ENCODE measurements around the gene IRAK2. TPM values are rescaled to one million over a fixed set of nuclear protein-coding genes. Genes with fewer than 3 reads are reported as not detected.
A peak's percentile ranks its signal among the peaks of the same experiment; 100 is the strongest.

The IRAK2 gene
- total RNA-seq, 1 donor from 2014 or later = 1.4 TPM

- Mint-ChIP-seq H3K36me3 (peaks cover 11% of the 10 kb centered on the region), H3K27ac (no peak overlapping the region), H3K9me3 (peaks cover 7% of the 10 kb centered on the region), H3K4me1 (ENCODE audit: unreplicated experiment) (peaks cover 16% of the 10 kb centered on the region), H3K4me3 (no peak overlapping the region), H3K27me3 (peaks cover 3% of the 10 kb centered on the region)
- no peak for DNase-seq (ENCODE audit: extremely low spot score, unreplicated experiment)
- no peak for TF ChIP-seq CTCF (conservative IDR thresholded peaks at IDR 0.05)
Observed at GRCh38 chr3:10245081-10245712, 80.5 kb downstream of the IRAK2 start.

GRCh38 chr3:10247679-10248183 is 83.0 kb downstream of the IRAK2 start:
- Mint-ChIP-seq H3K4me1 (ENCODE audit: unreplicated experiment) (peaks cover 30% of the 10 kb centered on the region), H3K36me3 (peaks cover 26% of the 10 kb centered on the region), H3K27ac (peak overlapping the region; percentile 93), H3K4me3 (peak overlapping the region; percentile 89), H3K9me3 (peaks cover 7% of the 10 kb centered on the region), H3K27me3 (peaks cover 3% of the 10 kb centered on the region)
- TF ChIP-seq CTCF (conservative IDR thresholded peaks at IDR 0.05) = no peak
- DNase-seq (ENCODE audit: extremely low spot score, unreplicated experiment) = no peak

DNA sequence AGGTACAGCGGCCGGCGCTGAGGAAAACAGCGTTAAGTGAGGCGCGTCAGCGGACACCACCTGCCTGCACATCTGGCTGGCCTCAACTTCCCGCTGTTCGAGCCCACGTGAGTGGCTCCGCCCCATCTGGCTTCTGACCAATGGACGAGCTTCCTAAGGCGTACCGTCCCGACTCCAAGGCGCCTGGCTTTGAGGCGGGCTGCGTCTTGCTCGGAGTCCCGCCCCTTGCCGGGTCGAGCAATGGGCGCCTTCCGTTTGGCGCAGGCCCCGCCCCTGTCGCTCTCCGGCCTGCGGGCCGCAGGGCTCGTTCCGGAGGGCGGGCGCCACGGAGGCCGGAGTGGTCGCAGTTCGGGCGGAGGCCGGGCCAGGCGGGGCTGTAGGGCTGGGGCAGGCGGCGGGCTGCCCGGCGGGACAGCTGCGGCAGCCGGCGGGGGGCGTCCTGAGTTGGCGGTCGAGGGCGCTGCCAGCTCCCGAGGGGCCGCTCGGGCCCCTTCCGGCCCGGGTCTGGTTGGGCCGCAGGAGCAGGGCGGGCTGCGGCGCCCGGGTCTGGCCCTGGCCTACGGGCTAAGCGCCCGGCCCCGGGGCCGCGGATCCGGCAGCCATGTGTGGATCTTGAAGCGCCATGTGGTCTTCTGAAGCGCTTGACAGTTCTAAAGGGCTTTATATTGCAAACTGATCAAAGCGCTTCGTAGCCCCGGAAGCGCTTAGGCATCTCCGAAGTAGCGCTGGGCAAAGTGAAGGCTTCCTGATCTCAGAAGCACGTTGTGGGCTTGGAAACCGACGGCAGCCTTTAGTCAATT is 83.7 kb downstream of the IRAK2 start, which contains the start of gene TATDN2:
Gene TATDN2 (plus strand): TSS at position 276 of the 800 bp plus-strand sequence. CDS start 742 bp downstream, outside the sequence.
- peaks cover 30% of the 10 kb centered on the region for H3K4me1 Mint-ChIP-seq (ENCODE audit: unreplicated experiment)
- H3K27ac Mint-ChIP-seq = peak within 1 kb of the TSS; percentile 93
- peak within 1 kb of the TSS; percentile 94 for H3K4me3 Mint-ChIP-seq
- peaks cover 7% of the 10 kb centered on the region for H3K9me3 Mint-ChIP-seq
- peaks cover 28% of the 10 kb centered on the region for H3K36me3 Mint-ChIP-seq
- peaks cover 3% of the 10 kb centered on the region for H3K27me3 Mint-ChIP-seq
- no peak for TF ChIP-seq CTCF (conservative IDR thresholded peaks at IDR 0.05)
- peak; percentile 92 for DNase-seq (ENCODE audit: extremely low spot score, unreplicated experiment)

- Mint-ChIP-seq H3K27me3 (peaks cover 3% of the 10 kb centered on the region), H3K9me3 (peaks cover 7% of the 10 kb centered on the region), H3K36me3 (peaks cover 36% of the 10 kb centered on the region), H3K27ac (peak overlapping the region; percentile 27), H3K4me1 (ENCODE audit: unreplicated experiment) (peaks cover 34% of the 10 kb centered on the region), H3K4me3 (peak overlapping the region; percentile 94)
- TF ChIP-seq CTCF (conservative IDR thresholded peaks at IDR 0.05) = no peak
- DNase-seq (ENCODE audit: extremely low spot score, unreplicated experiment) = no peak
Observed at GRCh38 chr3:10248984-10249748, 84.4 kb downstream of the IRAK2 start.

- TF ChIP-seq CTCF (conservative IDR thresholded peaks at IDR 0.05) = no peak
- peaks cover 36% of the 10 kb centered on the region for H3K36me3 Mint-ChIP-seq
- peaks cover 7% of the 10 kb centered on the region for H3K9me3 Mint-ChIP-seq
- H3K27me3 Mint-ChIP-seq = peaks cover 3% of the 10 kb centered on the region
- peak overlapping the region; percentile 94 for H3K4me3 Mint-ChIP-seq
- peaks cover 34% of the 10 kb centered on the region for H3K4me1 Mint-ChIP-seq (ENCODE audit: unreplicated experiment)
- no peak for DNase-seq (ENCODE audit: extremely low spot score, unreplicated experiment)
- peak overlapping the region; percentile 27 for H3K27ac Mint-ChIP-seq
Observed at GRCh38 chr3:10249833-10250232, 85.1 kb downstream of the IRAK2 start.
